GM21619 (cell line): ENCODE measurements around the gene ITSN1.
"Not testable (repeated sequence)": the region's sequence is repeated elsewhere in the genome, so short reads cannot be mapped to it uniquely, and the experiment has no call there.

Source experiments
- ATAC-seq: cut with Tn5 transposase; IDR thresholded peaks from one replicate; pipeline ENCODE4 v1.9.1; 2021; ENCODE audit not compliant: unreplicated experiment

ITSN1 gene

DNA sequence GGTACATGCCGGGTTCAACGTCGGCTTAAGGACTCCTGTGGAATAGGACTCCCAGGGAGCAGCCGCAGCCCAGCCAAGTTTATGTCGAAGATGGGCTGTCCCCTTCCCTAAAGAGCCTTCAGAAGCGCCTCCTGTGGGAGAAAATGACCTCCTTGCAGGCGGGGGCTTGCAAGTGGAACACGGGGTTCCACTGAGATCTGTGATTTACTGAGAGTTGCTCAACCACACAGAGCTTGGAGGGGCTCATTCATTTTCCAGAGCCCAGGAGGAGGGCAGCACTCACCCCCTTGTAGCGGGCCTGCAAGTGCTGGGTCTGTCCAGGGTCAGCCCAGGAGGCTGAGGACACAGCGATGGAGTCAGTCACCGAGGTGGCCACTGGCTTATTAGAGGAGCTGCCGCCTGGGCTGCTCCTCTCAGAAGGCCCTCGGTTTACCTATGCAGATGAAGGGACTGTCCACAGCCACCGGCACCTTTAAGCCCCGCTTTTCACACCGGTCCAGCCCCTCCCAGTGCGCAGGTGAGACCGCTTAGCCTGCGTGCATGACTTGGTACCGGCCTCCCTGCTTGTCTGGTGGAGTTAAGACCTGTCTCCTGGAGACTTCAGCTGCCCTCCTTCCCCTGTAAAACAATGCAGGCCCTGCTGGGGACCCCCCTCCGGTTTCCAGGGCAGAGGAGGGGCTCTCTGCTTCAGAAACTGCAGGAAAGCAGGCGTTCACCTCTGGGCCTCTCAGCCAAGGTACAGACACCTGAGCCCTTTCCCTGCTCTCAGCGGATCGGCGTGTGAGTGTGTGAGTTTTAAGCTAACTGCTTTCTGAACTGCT lies 215.8 kb downstream of the ITSN1 start:
- ATAC-seq = no peak

DNA sequence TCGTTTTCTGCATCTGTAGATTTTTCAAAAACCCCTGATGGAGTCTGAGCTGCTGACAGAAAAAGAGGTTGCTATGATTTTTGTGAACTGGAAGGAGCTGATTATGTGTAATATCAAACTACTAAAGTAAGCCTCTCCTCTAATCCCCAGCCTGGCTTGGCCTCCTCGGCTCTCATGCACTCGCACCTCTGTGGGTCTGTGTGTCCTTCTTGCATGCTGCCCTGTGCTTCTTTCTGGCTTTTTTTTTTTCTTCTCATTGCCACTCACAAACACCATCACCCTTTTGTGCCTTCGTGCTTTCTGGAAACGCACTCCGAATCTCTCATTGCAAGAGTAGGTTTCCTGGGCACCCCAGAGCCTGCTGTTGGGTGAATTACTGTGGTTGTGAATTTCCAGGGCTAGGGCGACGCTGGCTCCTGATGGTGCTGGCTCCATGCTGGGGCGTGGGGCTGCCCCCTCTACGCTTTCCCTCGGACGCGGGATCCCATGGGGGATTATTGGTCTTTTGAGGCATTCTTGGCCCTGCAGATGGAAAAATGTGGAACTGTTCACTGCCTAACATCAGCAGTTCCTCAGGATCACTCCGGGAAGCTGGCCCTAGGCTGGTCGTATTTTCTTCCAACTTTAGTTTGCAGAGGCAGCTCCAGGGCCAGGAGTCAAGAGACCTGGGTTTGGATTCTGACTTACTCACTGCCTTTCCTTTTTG lies 216.5 kb downstream of the ITSN1 start:
- ATAC-seq = no peak

DNA sequence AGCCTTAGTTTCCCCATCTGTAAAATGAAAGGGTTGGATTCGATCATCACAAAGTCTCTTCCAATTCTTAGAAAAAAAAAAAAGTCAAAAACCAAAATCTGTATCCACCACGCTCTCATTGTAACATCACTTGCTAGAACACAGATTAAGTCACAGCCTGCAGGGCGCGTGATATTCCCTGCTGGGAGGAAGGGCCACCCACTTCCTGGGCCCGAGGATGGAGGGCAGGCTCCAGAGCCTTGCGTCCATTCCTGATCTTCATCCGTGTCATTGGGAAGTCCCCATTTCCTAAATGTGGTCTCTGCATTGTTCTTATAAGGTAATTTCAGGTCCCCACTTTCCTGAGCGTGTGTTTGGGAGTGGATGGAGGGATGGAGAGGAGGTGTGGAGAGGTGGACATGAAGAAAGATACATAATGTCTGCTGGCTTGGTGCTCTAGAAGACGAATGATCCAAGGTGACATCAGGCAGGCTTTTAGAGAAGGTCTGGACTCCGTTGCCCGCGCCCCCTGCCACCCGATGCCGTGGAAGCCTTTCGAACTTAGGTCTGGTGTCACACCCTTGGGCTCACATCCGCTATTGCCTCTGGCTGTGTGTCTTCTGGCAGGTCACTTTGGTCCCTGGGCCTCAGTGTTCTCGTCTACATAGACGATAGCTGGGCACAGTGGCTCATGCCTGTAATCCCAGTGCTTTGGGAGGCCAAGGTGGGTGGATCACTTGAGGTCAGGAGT lies 217.2 kb downstream of the ITSN1 start:
- no peak for ATAC-seq

DNA sequence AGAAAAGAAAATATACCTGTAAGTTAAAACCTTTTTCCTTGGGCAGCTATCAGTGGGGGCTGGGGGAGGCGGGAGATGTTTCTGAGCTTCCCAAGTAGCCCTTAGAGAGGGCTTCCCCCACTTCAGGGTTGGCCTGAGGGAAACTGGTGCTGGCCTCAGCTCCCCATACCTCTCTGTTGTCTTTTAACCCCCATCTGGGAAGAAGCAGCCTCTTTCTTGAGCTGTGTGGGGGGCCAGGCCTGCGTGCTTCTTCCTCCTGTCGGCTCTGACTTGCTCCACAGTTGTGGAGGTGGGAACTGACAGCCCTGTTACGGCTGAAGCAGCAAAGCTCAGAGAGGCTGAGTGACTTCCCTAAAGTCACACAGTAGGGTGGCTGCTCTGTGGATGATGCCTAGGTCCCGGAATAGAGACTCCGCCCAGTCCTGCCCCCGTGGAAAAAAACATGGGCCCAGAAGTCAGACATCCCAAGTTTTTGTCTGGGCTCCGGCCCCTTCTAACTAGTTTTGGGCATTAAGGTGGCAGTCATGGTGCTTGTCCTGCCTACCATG lies 218.1 kb downstream of the ITSN1 start:
- ATAC-seq = no peak

DNA sequence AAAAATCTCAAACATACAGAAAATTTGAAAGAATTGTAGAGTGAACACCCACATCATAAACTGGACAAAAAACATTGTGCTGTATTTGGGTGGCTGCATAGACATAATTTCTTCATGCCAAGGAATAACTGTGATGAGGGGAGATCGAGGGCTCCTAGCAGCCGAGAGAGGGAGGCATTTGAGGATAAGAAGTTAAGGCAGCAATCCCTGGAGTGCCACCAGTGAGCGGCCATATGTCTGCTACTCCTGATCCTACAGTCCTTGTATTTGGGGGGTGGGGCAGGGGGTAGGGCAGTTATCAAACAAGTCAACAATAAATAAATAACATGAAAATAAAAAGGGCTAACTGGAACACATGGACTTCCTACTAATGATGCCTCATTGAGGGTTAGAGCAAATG lies 218.8 kb downstream of the ITSN1 start:
- no peak for ATAC-seq

DNA sequence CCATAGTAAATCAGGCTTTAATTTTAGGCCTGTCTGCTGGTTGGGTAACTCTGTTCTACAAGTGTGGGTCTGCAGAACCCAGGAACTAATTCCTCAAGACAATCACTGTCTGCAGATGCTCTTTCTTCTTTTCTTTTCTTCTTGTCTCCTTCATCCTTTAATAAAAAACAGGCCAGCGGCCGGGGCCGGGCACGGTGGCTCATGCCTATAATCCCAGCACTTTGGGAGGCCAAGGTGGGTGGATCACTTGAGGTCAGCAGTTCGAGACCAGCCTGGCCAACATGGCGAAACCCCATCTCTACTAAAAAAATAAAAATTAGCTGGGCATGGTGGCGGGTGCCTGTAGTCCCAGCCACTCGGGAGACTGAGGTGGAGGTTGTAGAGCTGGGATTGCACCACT lies 220.9 kb downstream of the ITSN1 start:
- not testable (repeated sequence) for ATAC-seq

DNA sequence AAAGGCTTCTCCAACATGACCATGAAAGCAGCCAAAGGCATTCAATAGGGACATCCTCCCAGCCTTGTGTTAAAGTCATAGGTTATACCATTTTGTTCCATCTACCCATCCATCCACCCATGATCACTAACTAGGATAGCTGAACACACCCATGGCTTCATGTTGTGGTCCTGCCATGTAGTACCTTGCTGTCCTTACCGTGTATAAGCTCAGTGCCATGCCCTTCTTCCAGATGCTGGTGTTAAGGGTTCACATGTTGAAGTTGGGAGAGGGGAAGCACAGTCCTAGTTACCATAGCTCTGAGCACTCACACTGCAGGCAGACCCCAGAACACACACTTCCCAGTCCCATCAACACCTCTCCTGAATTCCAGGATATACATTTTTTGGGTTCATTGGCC lies 221.8 kb downstream of the ITSN1 start:
- ATAC-seq = no peak

DNA sequence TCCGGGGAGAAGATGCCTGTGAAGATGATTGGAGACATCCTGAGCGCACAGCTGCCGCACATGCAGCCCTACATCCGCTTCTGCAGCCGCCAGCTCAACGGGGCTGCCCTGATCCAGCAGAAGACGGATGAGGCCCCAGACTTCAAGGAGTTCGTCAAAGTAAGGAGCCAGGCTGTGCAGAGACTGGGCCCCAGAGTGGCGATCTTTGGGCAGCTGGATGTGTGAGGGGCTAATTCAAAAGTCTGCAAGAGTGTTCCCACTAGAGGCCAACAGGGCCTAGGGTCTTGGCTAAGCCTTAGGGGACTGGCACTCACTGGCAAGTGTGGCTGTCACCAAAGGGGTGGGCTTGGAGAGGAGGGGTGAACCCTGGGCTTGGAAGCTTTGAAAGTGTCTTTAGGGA lies 222.9 kb downstream of the ITSN1 start:
- no peak for ATAC-seq

DNA sequence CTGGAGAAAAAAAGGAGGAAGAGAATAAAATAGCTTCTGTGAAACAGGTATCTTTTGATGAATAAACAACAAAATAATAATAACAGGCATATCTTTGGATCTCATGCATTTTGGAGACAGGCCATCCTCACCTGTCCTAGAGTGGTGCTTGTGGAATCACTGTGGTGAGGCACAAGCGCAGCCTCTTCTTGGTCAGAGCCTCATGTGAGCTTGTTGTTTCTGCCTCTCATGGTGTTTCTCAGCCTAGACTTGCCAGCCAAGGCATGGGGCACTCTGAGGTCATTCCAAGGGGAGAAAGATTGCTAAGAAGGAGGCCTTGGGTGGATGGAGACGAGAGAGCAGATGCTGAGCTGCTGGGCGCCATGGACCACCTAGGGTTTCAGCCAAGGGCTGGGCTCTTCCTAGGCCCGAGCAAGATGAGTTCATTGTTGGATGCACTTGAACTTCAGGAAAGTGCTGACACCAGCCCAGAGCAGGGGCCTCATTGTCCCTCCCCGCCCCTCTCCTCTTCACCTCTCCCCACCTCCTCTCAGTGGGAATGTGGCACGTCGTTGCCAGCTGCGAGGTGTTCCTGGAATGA lies 223.8 kb downstream of the ITSN1 start:
- no peak for ATAC-seq

DNA sequence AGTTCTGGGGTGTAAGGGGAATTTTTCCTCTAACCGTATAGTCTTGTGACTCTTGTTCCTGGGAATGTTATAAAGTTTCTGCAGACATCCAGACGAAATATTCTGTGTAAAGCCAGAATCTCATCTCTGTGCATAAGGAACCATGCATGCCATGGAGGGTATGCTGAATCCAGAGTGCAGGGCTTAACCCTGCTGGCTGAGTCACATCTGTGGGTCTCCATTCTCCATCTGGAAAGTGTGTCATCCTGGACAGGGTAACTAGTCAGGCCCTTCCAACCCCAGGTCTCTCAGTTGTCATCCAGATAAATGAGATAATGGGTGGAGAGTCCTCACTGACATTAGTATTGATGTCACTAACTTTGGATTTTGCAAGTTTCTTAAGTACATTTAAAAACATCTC lies 224.5 kb downstream of the ITSN1 start:
- no peak for ATAC-seq

DNA sequence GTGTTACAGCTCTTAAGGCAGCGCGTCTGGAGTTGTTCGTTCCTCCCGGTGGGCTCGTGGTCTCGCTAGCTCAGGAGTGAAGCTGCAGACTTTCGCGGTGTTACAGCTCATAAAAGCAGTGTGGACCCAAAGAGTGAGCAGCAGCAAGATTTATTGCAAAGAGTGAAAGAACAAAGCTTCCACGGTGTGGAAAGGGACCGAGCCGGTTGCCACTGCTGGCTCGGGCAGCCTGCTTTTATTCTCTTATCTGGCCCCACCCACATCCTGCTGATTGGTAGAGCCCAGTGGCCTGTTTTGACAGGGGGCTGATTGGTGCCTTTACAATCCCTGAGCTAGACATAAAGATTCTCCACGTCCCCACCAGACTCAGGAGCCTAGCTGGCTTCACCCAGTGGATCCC lies 225.6 kb downstream of the ITSN1 start:
- not testable (repeated sequence) for ATAC-seq

DNA sequence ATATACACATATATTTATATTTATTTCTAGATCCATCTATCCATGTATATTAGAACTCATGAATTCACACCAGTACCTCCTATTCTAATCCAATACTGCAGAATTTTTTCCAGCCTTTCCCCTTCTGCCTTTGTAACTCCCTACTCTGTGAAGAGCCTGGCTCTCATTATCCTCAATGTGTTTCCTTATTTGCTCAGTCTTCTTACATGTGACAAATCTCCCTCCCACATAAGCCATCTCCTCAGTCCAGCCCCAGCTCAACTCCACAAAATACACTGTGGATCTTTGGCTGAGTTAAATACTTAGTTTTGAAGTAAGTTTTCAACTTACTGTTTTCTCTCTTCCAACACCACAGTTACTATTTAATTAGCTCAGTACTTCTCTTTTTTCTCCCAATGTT lies 227.6 kb downstream of the ITSN1 start:
- no peak for ATAC-seq

DNA sequence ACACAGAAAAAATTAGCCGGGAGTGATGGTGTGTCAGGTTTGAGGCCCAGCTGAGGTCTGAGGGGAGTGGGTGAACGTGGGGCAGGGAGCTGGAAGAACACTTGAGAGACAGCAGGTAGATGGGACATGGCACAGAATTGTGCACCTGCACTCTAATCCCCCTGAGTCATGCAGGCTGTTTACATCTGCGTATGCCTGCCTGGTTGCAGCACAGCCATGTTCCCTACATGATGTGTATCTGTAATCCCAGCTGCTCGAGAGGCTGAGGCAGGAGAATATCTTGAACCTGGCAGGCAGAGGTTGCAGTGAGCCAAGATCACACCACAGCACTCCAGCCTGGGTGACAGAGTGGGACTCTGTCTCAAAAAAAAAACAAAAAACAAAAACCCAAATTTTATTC lies 228.5 kb downstream of the ITSN1 start:
- no peak for ATAC-seq

DNA sequence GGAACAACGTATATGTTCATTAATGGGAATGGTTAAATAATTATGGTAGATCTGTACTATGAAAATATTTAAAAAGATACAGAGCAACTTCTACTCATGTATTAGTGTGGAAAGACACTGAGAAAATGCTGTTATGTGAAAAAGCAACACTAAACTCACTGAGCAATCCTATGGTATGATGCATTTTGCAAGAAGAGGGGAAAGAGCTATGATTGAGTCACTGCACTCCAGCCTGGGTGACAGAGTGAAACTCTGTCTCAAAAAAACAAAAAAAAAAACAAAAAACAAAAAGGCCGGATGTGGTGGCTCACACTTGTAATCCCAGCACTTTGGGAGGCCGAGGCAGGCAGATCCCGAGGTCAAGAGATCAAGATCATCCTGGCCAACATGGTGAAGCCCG lies 228.9 kb downstream of the ITSN1 start:
- no peak for ATAC-seq

DNA sequence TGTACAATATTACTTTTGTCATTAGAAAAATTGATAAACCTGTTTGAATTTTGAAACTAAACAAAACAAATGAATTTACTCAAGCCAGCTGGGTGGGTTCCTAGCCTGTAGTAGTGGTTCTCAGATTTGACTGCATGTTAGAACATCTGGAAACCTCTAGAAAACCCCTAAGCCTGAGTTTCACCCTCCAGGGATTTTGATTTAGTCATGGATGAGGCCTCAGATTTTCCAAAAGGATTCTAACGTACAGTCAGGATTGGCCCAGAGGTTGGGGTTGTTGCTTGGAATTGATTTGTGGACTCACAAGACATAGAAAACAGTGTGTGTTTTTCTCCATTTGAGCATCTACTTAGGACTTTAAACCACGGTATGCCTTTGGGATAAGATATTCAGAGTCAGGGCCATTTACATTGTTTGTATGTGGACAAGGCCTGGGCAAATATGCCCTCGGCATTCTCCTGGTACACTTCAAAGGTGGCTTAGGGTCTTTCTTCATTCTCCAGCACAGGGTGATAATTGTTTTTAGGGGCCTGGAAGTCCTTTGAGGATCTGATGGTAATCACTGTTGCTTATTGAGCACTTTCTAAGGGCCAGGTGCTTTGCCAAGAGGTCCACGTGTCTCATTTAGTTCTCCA lies 230.7 kb downstream of the ITSN1 start:
- no peak for ATAC-seq

DNA sequence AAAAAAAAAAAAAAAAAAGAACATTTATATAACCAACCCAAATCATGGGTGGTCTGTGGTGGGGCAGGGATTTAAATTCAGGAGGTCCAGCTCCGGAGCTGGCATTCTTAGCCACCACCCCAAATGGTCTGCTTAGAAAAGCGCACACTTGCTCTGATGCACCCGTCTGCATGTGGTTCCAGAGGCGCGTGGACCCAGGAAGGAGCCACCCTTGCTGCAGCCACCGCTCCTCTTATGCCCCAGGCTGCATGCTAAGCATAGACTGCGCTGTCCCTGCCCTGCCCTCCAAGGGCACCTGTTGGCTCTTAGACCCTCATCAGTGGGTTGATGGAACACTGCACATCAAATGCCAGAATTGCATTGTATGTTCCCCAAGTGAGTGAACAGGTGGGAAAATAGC lies 231.9 kb downstream of the ITSN1 start:
- no peak for ATAC-seq

DNA sequence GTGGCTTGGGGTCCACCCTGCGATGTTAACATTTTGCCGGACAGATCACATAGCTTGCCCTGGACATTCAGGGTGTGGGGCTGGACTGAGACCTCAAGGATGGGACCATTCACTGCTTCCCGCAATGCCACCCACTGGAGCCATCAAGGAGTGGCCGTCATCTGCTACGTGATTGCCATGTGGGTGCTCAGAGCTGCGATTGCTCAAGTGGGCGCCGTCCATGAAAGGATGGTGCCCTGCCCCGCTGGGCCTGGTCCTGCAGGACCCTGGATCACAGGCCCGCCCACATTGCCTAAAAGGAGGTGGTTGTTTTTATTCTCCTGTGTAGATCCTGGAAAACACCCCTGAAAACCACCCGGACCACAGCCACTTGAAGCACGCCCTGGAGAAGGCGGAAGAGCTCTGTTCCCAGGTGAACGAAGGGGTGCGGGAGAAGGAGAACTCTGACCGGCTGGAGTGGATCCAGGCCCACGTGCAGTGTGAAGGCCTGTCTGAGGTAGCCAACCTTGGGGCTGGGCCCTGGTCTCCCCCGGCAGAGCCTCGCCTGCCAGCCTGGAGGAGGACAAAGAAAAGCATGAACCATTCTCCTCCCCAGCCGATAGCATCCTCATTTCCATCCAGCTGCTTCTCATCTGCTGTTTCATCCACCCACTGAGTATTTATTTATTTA lies 232.9 kb downstream of the ITSN1 start:
- no peak for ATAC-seq

DNA sequence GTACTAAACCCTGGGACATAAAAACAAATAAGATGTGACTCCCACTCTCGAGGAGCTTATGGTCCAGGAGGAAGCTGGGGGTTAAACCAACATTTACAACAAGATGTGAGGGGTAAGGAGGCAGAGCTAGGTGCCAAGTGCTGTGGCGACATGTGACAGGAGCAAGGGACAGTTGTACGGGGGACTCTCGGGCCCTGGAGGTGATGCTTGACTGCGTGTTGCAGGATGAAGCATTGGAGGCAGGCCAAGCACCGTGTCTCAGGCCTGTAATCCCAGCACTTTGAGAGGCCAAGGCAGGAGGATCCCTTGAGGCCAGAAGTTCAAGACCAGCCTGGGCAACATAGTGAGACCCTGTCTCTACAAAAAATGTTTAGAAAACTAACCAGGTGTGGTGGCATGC lies 236.5 kb downstream of the ITSN1 start:
- ATAC-seq = no peak

DNA sequence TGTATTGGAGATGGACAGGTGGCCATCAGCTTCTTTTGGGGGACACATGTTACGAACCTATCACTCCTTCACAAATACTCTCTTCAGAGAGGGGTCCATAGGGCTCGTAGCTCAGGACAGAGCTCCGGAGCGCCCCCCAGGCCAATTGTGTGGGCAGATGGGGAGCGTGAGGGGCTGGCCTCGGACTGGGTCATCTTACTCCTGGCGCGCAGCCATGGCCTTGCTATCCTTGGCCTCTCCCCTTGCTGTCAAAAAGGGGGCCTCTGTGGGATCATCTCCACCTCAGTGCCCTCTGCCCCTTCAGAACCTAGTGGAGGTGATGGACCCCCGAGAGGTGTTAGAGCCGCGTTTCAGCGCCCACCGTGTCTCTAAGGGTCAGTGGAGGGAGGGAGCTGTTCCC lies 238.3 kb downstream of the ITSN1 start:
- no peak for ATAC-seq

DNA sequence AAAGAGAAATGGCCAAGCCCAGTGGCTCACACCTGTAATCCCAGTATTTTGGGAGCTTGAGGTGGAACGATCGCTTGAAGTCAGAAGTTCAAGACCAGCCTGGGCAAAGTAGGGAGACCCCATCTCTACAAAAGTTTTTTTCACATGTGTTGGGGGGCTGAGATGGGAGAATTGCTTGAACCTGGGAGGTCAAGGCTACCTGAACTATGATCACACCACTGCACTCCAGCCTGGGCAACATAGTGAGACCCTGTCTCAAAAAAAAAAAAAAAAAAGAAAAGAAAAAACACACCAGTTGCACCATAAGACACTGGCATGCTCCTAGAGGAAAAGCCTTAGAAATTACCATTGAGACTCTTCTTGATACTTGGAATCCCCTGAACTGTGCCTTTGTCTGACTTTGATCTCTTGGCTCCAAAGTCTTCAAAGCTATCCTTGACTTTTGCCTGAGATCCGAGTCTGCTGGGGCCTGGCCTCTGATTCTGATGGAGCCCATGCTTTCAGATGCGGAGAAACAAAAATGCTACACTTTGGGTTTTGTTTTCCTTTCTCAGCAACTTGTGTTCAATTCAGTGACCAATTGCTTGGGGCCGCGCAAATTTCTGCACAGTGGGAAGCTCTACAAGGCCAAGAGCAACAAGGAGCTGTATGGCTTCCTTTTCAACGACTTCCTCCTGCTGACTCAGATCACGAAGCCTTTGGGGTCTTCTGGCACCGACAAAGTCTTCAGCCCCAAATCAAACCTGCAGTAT lies 239.6 kb downstream of the ITSN1 start:
- ATAC-seq = no peak
